Measurements from ENCODE around the gene IP6K3.

The IP6K3 gene

DNA sequence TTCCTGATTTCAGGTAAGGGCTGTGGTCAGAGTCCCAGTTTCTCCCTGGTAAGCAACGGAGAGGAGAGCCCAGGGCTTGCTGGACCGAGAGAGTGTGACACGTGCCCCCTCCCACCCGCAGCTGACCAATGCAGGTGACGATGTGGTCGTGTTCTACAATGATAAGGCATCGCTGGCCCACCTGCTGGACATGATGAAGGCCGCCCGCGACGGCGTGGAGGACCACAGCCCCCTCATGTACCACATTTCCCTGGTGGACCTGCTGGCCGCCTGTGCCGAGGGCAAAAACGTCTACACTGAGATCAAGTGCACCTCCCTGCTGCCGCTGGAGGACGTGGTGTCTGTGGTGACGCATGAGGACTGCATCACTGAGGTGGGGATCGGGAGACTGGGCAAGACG lies 66.9 kb downstream of the IP6K3 start:
- DNase-seq (ENCODE audit: low read depth in 2 of 3, low spot score in 2 of 3): no peak

DNA sequence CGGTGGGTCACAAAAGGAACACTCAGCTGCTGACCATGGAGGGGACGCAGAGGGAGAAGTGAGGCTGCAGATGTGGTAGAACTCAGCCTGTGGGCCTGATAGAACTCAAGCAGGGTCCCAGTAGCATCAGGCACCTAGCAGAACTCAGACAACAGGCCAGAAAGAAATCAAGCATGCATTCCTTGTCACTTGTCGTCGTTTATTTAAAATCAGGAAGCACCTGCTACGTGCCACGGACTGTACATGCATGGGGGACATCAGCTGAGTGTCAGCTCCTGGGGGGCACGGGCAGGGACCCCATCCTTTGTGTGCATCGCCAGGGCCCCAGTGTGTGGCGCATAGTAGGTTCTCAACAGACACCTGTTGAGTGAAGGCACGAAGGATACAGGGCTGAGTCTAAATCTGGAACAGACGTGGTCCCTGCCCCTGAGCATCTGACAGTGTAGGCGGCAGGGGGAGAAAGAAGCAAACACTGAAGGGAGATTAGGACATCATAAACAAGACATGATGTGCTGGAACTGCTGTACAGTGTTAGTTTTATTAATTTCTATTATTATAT lies 67.7 kb downstream of the IP6K3 start:
- DNase-seq (ENCODE audit: low read depth in 2 of 3, low spot score in 2 of 3): no peak

DNA sequence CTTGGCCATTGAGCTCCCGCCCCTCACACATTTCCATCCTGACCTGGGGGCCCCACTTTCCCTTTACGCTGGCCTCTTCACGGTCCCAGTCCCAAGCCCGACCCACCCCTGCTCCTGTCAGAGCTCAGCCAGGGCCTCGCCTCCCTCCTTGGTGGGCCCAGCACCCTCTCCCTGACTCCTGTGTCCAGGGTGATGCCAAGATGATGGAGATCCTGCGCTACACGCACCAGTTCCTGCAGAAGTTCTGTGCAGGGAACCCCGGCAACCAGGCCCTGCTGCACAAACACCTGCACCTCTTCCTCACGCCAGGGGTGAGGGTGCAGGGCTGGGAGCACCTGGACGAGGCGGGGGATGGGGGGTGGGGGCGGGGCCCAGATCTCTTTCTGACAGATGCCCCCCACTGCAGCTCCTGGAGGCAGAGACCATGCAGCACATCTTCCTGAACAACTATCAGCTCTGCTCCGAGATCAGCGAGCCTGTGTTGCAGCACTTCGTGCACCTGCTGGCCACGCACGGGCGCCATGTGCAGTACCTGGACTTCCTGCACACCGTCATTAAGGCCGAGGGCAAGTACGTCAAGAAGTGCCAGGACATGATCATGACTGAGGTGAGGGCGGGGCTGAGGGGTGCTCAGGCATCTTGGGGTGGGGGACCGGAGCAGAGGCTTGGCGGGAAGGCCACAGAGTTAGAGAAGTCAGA lies 68.3 kb downstream of the IP6K3 start:
- no peak for DNase-seq (ENCODE audit: low read depth in 2 of 3, low spot score in 2 of 3)

DNA sequence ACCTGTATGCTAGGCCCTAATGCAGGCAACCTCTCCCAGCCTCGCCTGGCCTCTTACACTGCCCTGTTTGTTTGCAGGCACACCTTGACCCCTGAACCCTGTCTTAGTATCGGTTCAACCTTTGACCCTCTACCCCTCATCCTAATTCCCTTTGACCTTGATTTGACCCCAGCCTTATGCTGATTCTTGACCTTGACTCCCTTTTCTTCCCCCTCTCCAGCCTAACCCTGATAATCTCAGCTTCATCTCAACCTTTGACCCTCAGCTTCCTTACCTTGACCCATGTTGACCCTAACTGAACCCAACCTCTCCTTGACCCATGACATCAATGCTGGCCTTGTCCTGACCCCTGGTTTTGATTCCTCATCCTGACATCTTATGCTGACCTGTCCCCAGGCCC lies 69.0 kb downstream of the IP6K3 start:
- DNase-seq (ENCODE audit: low read depth in 2 of 3, low spot score in 2 of 3): no peak

DNA sequence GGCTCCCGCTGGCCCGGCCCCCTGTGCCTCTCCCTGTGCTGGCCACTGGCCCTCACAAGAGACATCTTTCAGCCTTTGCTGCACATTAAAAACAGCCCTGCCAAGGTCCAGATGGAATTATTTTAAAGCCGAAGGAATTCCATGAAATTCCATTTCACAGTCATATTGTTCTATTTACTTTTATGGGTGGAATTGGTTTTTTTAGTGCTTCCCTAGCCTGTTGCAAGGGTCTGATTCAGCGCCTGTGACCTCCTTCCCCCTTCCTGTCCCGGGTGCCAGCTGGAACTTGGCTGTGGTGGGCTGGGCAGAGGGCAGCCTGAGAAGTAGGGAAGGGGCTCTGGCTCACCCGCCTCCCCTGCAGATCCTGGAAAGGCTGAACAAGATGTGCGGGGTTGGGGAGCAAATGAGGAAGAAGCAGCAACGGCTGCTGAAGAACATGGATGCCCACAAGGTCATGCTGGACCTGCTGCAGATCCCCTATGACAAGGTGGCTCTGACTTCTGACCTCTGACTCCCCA lies 69.5 kb downstream of the IP6K3 start:
- DNase-seq (ENCODE audit: low read depth in 2 of 3, low spot score in 2 of 3): no peak

DNA sequence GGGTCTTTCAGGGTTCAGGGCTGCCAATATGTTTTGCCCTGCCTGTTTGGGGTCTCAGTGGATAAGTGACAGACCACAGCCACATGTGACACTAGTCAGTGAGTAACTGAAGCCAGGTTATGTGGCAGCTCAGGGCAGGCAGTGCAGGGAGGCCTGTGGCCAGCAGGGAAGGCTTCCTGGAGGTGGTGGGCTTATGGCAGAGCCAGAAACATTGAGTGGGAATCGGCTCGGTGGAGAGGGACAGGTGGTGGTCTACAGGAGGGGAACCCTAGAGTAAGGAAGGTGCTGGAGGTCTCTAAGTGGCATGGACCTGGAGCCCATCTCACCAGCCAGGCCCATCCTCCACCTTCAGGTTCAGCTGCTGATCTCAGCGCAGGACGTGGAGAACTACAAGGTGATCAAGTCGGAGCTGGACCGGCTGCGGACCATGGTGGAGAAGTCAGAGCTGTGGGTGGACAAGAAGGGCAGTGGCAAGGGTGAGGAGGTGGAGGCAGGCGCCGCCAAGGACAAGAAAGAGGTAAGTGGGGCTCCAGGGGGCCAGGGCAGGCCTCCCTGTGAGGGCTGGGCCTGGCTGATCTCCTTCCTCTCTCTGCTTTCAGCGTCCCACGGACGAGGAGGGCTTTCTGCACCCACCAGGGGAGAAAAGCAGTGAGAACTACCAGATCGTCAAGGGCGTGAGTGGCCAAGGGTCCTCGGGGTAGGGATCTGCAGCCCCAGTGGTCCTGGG lies 70.1 kb downstream of the IP6K3 start:
- no peak for DNase-seq (ENCODE audit: low read depth in 2 of 3, low spot score in 2 of 3)

DNA sequence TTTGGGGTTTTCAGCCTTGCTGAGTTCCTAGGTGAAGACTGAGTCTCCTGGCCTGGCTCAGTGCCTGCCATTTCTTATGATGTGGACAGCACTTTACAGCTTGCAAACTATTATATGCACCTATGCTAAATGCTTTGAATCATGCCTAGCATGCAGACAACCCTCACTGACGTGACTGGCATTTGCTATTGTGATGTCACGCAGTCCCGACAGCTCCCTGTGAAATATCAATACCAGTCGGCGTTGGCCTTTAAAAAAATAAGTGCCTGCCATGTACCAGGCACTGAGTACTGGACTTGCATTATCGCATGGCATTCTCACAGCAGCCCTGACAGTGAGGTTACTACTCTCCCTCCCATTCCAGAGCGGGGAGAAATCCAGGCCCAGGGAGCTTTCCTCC lies 70.7 kb downstream of the IP6K3 start:
- no peak for DNase-seq (ENCODE audit: low read depth in 2 of 3, low spot score in 2 of 3)

DNA sequence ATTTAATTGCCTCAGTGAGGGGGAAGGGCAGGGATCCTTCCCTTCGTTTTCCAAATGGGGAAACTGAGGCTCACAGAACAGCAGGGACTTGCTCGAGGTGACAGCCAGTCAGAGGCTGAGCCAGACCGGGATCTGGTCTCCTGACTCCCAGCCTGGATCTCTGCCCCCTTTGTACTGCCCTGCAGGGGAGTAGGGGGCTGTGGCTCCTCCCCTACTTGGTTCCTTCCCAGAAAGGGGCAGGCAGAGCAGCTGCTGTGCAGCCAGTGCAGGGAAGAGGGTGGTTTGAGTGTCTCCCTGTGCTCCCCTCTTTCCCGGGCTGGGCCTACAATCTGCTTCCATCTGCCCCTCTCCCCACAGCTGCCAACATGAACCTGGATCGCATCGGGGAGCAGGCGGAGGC lies 72.9 kb downstream of the IP6K3 start:
- no peak for DNase-seq (ENCODE audit: low read depth in 2 of 3, low spot score in 2 of 3)

DNA sequence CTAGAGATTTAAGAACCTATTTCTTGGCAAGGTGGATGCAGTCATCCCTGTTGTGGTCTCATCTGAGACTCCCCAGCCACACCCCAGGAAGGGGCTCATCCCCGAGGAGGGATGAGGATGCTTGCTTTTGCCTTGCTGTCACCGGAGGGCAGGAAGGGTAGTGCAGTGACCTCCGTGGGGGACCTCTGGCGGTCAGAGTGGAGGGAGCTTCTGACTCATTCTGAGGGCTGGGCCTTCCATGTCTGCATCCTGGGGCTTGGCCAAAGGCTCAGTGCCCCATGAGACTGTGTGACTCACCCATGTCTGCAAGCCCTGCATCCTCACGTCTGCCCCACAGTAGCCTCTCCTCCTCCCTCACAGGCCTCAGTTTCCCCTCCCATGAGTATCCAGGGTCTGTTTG lies 73.9 kb downstream of the IP6K3 start:
- DNase-seq (ENCODE audit: low read depth in 2 of 3, low spot score in 2 of 3): no peak

DNA sequence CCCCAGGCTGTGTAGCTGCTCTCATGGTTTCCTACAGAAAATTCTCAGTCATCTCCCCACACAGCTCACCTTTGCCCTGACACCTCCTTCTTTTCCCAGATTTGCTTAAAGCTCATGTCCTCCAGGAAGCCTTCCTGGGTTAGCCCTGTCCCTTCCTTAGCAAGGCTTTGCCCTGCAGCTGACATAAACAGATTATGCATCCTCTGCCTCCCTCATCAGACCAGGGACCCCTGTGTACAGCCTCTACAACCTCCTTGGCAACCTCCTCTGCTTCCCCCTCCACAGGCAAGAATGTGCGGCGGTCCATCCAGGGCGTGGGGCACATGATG lies 75.0 kb downstream of the IP6K3 start:
- no peak for DNase-seq (ENCODE audit: low read depth in 2 of 3, low spot score in 2 of 3)

Data from activated CD8-positive, alpha-beta memory T cell treated with anti-CD3 and anti-CD28 coated beads for 48 hours (primary cell).